Measurements from ENCODE around the gene ERC2.

DNA sequence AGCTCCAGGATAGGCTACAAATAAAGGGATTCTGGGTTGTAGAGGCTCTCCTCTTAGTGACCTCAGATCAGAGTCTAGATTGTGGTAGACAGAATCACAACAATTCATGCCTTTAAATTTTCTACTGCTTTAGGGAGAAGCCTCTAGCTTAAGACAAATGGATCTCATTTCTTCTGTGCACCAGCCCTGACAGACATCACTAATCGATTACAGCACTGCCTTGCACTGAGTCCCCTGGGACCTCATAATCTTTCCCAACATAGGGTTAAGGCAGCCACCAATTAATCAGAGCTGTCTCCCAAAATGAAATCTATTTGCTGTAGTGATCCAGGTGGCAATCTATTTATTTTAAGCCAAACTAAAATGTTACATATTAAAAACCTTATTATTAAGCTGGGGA, 544.6 kb downstream of the ERC2 start:
- TF ChIP-seq, protein P1, sequence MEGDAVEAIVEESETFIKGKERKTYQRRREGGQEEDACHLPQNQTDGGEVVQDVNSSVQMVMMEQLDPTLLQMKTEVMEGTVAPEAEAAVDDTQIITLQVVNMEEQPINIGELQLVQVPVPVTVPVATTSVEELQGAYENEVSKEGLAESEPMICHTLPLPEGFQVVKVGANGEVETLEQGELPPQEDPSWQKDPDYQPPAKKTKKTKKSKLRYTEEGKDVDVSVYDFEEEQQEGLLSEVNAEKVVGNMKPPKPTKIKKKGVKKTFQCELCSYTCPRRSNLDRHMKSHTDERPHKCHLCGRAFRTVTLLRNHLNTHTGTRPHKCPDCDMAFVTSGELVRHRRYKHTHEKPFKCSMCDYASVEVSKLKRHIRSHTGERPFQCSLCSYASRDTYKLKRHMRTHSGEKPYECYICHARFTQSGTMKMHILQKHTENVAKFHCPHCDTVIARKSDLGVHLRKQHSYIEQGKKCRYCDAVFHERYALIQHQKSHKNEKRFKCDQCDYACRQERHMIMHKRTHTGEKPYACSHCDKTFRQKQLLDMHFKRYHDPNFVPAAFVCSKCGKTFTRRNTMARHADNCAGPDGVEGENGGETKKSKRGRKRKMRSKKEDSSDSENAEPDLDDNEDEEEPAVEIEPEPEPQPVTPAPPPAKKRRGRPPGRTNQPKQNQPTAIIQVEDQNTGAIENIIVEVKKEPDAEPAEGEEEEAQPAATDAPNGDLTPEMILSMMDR (IDR thresholded peaks at IDR 0.05), result no peak
- TF ChIP-seq POLR2A (IDR thresholded peaks at IDR 0.05), result no peak
